ENCODE results near the gene CFTR. TPM values are rescaled to one million over a fixed set of nuclear protein-coding genes. Genes with fewer than 3 reads are reported as not detected.

Gene CFTR
- total and polyA plus RNA-seq, 2 of the 8 experiments (the other 6 are each of a cell fraction or from before 2014, with no cell fraction given): 1.2 to 1.6 TPM

GRCh38 chr7:117530390-117530789 lies 50.6 kb downstream of the CFTR start:
- Histone ChIP-seq H3K79me2 (ENCODE audit: control insufficient read depth in 1 of 2, insufficient read depth in 2 of 2, low read length in 2 of 2) (no peaks in the 10 kb centered on the region), H4K20me1 (replicated peaks in 1 of 2; ENCODE audit: control insufficient read depth in 1 of 2, insufficient read depth in 2 of 2, low read length in 2 of 2) (no peaks in the 10 kb centered on the region), H4K5ac (ENCODE audit: insufficient read length, low read depth, low read length) (no peak overlapping the region), H3K23ac (ENCODE audit: insufficient read length) (no peak overlapping the region), H2BK120ac (replicated peaks; ENCODE audit: low read depth, low read length) (no peak overlapping the region), H3K18ac (ENCODE audit: extremely low read depth, low read length) (no peak overlapping the region), H3K14ac (ENCODE audit: insufficient read length) (no peak overlapping the region), H2BK5ac (ENCODE audit: low read depth, low read length) (no peak overlapping the region), H3K9ac (replicated peaks in 1 of 4; ENCODE audit: extremely low read depth in 1 of 4, low read depth in 3 of 4, low read length in 3 of 4) (no peak overlapping the region), H4K8ac (ENCODE audit: extremely low read depth, insufficient read depth, low read length) (no peak overlapping the region), H2AFZ (ENCODE audit: low read length) (no peak overlapping the region), H3K4me1 (replicated peaks in 1 of 4; ENCODE audit: control insufficient read depth in 3 of 4, insufficient read depth in 4 of 4, low read length in 3 of 4) (no peaks in the 10 kb centered on the region), H2BK12ac (ENCODE audit: low read depth, low read length) (no peak overlapping the region), H3K27me3 (replicated peaks in 1 of 4; ENCODE audit: control insufficient read depth in 3 of 4, extremely low read depth in 1 of 4, insufficient read depth in 3 of 4, low read length in 3 of 4) (no peaks in the 10 kb centered on the region), H3K4me3 (ENCODE audit: extremely low read depth in 1 of 4, insufficient read depth in 2 of 4, low read depth in 3 of 4, low read length in 4 of 4) (no peak overlapping the region), H3K4ac (replicated peaks; ENCODE audit: insufficient read length, low read depth, low read length) (no peak overlapping the region), H3K27ac (ENCODE audit: low read depth, low read length) (no peak overlapping the region), H3K36me3 (ENCODE audit: control insufficient read depth in 2 of 4, insufficient read depth in 4 of 4, low read length in 3 of 4) (no peaks in the 10 kb centered on the region), H2BK20ac (ENCODE audit: low read length) (no peak overlapping the region), H2AK5ac (ENCODE audit: low read depth, low read length) (no peak overlapping the region), H3K23me2 (ENCODE audit: low read depth, low read length) (no peaks in the 10 kb centered on the region), H3K56ac (replicated peaks; ENCODE audit: insufficient read length, low read depth, low read length) (no peak overlapping the region), H4K91ac (replicated peaks; ENCODE audit: insufficient read length, low read length) (no peak overlapping the region), H2BK15ac (ENCODE audit: low read length) (no peak overlapping the region), H3K9me3 (ENCODE audit: insufficient read depth in 2 of 2, low read depth in 1 of 2, low read length in 1 of 2) (no peaks in the 10 kb centered on the region), H3K4me2 (ENCODE audit: insufficient read depth in 1 of 2, low read depth in 2 of 2, low read length in 2 of 2) (no peak overlapping the region), H3K79me1 (ENCODE audit: low read depth, low read length) (no peaks in the 10 kb centered on the region)
- no peak for TF ChIP-seq JUND (IDR thresholded peaks at IDR 0.05; ENCODE audit: low read length)
- TF ChIP-seq MAFK (IDR thresholded peaks at IDR 0.05; ENCODE audit: low read depth, low read length): no peak
- no peak for TF ChIP-seq BACH1 (IDR thresholded peaks at IDR 0.05; ENCODE audit: low read length)
- TF ChIP-seq ATF3 (IDR thresholded peaks at IDR 0.05; ENCODE audit: insufficient read depth, low read depth, low read length): no peak
- TF ChIP-seq EGR1 (IDR thresholded peaks at IDR 0.05; ENCODE audit: borderline replicate concordance, low read depth, low read length): no peak
- no peak for TF ChIP-seq FOSL1 (IDR thresholded peaks at IDR 0.05; ENCODE audit: insufficient read depth, low read depth, low read length)
- no peak for TF ChIP-seq ZNF274 (IDR thresholded peaks at IDR 0.05; ENCODE audit: borderline replicate concordance, extremely low read depth, low read length)
- TF ChIP-seq SP2 (IDR thresholded peaks at IDR 0.05; ENCODE audit: low read length): no peak
- TF ChIP-seq SUZ12 (IDR thresholded peaks at IDR 0.05; ENCODE audit: low read length): no peak
- TF ChIP-seq E2F6 (IDR thresholded peaks at IDR 0.05): no peak
- TF ChIP-seq SP1 (IDR thresholded peaks at IDR 0.05; ENCODE audit: low read depth, low read length): no peak
- no peak for TF ChIP-seq ATF2 (IDR thresholded peaks at IDR 0.05; ENCODE audit: low read length)
- no peak for TF ChIP-seq ASH2L (IDR thresholded peaks at IDR 0.05; ENCODE audit: low read length)
- FAIRE-seq: no peak
- ChIA-PET CTCF (ENCODE audit: partially characterized antibody) (interaction anchor here (0.6 to 0.8 kb wide), 2 partner anchors 233 to 622 kb away, joined by 3 to 4 read pairs; no protein-coding TSS in a partner anchor), POLR2A (ENCODE audit: partially characterized antibody) (no interaction called here)
- no peak for DNase-seq (ENCODE audit: low read depth in 1 of 2, low spot score in 2 of 2)
